Measurements from ENCODE around the gene RNPS1.

RNPS1 gene

DNA sequence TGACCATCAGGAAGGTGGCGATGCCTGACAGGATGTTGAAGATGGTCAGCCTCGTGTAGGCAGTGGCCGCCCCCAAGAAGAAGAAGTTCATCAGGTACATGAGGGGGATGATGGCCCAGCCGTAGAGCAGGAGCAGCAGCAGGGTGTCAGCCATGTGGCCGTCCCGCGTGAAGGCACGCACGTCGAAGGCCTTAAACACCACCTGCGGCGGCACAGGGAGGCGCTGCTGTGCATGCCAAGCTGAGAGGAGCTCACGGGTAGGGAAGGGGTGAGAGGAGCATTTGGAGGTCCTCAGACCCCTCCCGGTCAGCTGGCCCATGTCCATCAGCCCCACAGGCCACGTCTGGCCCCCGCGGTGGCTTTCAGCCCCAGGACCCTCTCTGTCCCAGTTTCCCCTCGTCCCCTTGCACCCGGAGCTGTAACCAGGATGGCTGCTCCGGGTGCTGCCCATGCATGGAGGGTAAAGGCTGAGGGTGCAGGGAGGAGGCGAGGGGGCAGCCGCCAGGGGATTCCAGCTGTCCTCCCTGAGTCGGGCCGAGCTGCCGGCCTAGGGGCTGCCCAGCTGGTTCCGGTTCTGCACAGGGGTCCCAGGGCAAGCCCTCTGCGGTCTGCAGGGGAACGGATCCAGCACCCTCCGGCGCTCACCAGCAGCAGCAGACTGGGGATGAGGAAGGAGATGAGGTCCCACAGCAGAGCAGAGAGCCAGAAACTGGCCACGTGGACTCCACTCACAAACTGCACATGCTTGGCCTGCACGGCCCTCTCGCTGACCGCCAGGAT lies 17.1 kb upstream of the RNPS1 start:
- in situ Hi-C loops (cut with HindIII; ENCODE audit: low pct_ligation_motif_present, low sequenced_read_pairs), result no loop called here
- H3K4me3 ChIP-seq (ENCODE audit: low read depth, low read length), result no peak overlapping the region
- TF ChIP-seq, protein P1, sequence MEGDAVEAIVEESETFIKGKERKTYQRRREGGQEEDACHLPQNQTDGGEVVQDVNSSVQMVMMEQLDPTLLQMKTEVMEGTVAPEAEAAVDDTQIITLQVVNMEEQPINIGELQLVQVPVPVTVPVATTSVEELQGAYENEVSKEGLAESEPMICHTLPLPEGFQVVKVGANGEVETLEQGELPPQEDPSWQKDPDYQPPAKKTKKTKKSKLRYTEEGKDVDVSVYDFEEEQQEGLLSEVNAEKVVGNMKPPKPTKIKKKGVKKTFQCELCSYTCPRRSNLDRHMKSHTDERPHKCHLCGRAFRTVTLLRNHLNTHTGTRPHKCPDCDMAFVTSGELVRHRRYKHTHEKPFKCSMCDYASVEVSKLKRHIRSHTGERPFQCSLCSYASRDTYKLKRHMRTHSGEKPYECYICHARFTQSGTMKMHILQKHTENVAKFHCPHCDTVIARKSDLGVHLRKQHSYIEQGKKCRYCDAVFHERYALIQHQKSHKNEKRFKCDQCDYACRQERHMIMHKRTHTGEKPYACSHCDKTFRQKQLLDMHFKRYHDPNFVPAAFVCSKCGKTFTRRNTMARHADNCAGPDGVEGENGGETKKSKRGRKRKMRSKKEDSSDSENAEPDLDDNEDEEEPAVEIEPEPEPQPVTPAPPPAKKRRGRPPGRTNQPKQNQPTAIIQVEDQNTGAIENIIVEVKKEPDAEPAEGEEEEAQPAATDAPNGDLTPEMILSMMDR (IDR thresholded peaks at IDR 0.05; ENCODE audit: low read depth, low read length, missing control alignments), result no peak
- H3K36me3 ChIP-seq (replicated peaks), result no peaks in the 10 kb centered on the region
- no peak for DNase-seq
- H3K27me3 ChIP-seq (replicated peaks), result no peaks in the 10 kb centered on the region
- no peak overlapping the region for H3K27ac ChIP-seq

DNA sequence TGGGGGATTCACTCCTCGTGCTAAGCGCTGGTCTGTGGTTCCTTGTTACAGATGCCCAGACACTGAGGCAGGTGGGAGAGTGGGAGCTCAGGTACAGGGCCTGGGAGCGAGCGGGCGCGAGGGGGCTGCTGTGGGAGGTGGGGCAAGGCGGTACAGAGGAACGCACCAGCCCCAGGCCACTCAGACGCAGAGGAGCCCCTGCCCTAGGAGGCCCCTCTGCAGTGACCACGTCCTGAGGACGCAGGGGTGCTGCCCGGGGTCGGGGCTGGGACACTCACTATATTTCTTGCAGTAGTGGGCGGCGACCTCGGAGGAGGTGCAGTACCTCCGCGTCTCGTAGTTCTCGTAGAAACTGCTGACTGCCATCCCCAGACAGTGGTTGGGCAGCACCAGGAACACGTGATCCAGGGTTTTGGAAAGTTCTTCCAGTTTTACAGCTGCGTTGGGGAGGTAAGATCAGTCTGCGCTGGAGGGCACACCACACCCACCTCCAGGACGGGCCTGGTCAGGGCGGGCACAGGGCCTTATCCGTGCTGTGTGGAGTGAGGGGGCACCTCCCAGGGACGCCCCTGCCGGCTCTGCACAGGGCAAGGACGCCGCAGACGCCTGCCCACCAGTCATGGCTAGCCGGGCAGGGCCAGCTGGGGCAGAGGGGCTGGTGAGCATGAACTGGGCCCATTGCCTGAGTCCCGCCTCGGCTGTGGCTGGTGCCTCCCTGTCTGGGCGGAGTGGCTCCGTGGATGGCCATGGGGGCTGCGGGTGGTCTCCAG lies 16.3 kb upstream of the RNPS1 start:
- H3K36me3 ChIP-seq (replicated peaks), result no peaks in the 10 kb centered on the region
- H3K4me3 ChIP-seq (ENCODE audit: low read depth, low read length), result no peak overlapping the region
- TF ChIP-seq, protein P1 (IDR thresholded peaks at IDR 0.05; ENCODE audit: low read depth, low read length, missing control alignments), result no peak
- no peak overlapping the region for H3K27ac ChIP-seq
- in situ Hi-C loops (cut with HindIII; ENCODE audit: low pct_ligation_motif_present, low sequenced_read_pairs), result no loop called here
- no peaks in the 10 kb centered on the region for H3K27me3 ChIP-seq (replicated peaks)
- DNase-seq, result no peak

DNA sequence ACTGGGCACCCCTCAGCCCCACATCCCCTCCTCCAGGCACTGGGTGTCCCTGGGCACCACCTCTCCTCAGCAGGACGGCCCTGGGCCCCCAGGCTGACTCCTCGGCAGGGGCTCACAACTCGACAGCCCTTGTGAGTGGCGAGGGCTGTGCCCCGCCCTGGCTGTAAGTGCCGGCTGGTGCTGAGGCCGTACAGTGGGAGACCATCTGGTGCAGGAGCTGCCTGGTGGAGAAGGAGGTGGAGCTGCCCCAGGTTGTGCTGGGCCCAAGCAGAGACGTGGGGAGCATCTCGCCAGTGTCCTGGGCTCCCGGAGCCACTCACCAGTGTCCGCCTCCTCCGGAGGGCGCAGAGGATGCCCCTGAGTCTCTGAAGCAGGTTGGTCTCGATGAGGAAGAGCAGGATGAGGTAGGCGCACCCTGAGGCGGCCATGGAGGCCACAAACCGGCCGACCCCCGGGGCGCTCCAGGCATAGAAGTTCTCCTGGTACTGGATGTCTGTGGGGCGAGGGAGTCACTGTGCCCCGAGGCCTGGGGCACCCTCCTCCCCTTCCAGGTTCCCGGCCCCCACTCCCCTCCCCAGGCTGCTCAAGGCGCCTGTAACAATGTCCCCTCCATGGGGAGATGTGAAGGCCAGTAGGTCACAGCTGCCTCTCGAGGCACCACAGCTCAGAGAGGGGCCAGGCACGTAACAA lies 15.1 kb upstream of the RNPS1 start:
- TF ChIP-seq, protein P1 (IDR thresholded peaks at IDR 0.05; ENCODE audit: low read depth, low read length, missing control alignments), result no peak
- no peak overlapping the region for H3K27ac ChIP-seq
- H3K4me3 ChIP-seq (ENCODE audit: low read depth, low read length), result no peak overlapping the region
- no peaks in the 10 kb centered on the region for H3K27me3 ChIP-seq (replicated peaks)
- in situ Hi-C loops (cut with HindIII; ENCODE audit: low pct_ligation_motif_present, low sequenced_read_pairs), result no loop called here
- no peak for DNase-seq
- no peaks in the 10 kb centered on the region for H3K36me3 ChIP-seq (replicated peaks)

DNA sequence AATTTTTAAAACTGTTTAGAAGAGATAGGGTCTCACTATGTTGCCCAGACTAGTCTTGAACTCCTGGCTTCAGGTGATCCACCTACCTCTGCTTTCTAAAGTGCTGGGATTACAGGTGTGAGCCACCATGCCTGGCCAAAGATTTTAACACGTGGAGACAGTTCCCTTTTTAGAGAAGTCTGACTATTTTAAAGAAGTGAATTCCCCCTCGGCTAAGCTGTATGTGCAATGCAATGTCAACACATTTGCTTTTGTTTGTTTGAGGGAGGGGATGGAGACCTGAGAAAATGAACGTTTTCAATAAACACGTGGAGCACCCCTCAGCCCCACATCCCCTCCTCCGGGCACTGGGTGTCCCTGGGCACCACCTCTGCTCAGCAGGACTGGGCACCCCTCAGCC lies 14.3 kb upstream of the RNPS1 start:
- TF ChIP-seq, protein P1 (IDR thresholded peaks at IDR 0.05; ENCODE audit: low read depth, low read length, missing control alignments), result no peak
- in situ Hi-C loops (cut with HindIII; ENCODE audit: low pct_ligation_motif_present, low sequenced_read_pairs), result no loop called here
- no peaks in the 10 kb centered on the region for H3K27me3 ChIP-seq (replicated peaks)
- H3K27ac ChIP-seq, result no peak overlapping the region
- DNase-seq, result no peak
- no peak overlapping the region for H3K4me3 ChIP-seq (ENCODE audit: low read depth, low read length)
- no peaks in the 10 kb centered on the region for H3K36me3 ChIP-seq (replicated peaks)

DNA sequence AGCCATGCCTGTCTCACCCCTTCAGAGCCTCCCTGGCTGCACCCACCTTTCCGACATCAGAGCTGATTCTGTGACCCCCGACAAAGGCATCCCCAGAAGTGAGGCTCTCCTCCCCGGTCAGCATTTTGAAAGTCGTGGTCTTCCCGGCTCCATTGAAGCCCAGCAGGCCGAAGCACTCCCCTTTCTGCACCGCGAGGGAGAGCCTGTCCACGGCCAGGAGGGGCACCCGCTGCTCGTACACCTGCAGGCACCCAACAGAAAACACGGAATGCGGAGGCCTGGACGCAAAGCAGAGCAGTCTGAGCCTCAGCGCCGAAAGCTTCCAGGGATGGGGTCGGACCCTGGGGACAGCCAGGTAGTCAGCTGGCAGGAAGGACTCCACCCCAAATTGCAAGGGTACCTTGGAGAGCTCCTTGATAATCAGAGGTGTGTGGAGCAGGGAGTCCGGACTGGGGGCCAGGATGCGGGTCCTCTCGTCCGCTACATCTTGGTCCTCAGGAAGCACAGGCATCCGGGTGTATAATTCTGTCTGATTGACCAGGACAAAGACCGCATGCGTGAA lies 13.1 kb upstream of the RNPS1 start:
- no peak overlapping the region for H3K27ac ChIP-seq
- in situ Hi-C loops (cut with HindIII; ENCODE audit: low pct_ligation_motif_present, low sequenced_read_pairs), result no loop called here

More for the DNA sequence above, 13.1 kb upstream of the RNPS1 start:
- no peak for DNase-seq
- Histone ChIP-seq H3K27me3 (replicated peaks) (no peaks in the 10 kb centered on the region), H3K4me3 (ENCODE audit: low read depth, low read length) (no peak overlapping the region), H3K36me3 (replicated peaks) (no peaks in the 10 kb centered on the region)
- TF ChIP-seq, protein P1 (IDR thresholded peaks at IDR 0.05; ENCODE audit: low read depth, low read length, missing control alignments), result no peak

All from brain microvascular endothelial cell (primary cell).